HG03575 (cell line): Measurements from ENCODE around the gene IGF1.

Experiments used
- ATAC-seq: cut with Tn5 transposase; IDR thresholded peaks from one replicate; pipeline ENCODE4 v1.9.1; 2021; ENCODE audit not compliant: unreplicated experiment, insufficient number of reproducible peaks, low FRiP score; ENCODE audit errors: extremely low read depth

The IGF1 gene

DNA sequence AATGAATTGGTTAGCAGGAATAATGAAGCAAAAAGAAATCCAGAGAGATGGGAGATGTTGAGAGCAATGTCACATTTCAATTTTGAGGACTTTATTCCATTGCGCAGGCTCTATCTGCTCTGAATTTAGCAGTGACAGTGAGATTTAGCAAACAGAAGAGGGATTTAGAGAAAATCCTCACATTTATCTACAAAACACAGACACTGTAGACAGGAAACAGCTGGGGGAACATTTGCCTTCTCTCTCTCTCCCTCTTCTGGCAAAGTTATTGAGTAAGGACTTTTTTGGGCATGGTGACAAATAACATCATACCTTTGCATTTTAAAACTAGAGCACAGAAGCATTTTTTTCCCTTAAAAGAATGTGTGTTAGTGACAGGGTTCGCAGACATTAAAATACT lies at the start of gene IGF1:
Gene IGF1 (minus strand): TSS at position 158 of the 400 bp plus-strand sequence. CDS start 182 bp downstream, outside the sequence.
- no peak for ATAC-seq

GRCh38 chr12:102528111-102528510 lies 47.7 kb upstream of the IGF1 start:
- no peak for ATAC-seq

- no peak for ATAC-seq
Observed at GRCh38 chr12:102527171-102527720, 46.9 kb upstream of the IGF1 start.

GRCh38 chr12:102526656-102527055 lies 46.3 kb upstream of the IGF1 start:
- ATAC-seq, result no peak

GRCh38 chr12:102522768-102523167 lies 42.4 kb upstream of the IGF1 start:
- ATAC-seq, result no peak

- ATAC-seq, result no peak
Observed at GRCh38 chr12:102521662-102522277, 41.4 kb upstream of the IGF1 start.

DNA sequence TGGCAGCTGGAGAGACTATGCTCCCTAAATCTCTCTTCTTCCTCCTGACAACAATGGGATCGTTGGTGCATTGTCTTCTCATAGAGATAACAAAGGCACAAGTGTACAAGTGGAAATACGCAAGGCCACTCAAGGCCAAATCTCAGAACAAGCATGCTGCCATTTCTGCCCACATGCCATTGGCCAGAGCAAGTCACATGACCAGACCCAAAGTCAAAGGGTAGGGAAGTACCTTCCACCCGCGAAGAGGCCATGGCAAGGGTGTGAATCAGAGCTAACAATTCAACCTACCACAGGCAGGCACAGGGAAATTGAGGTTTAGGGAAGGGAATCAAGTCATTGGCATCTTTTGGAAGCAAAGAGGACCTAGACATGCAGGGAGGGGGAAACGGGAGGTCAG lies 38.5 kb upstream of the IGF1 start:
- ATAC-seq, result no peak

GRCh38 chr12:102514696-102515095 lies 34.3 kb upstream of the IGF1 start:
- no peak for ATAC-seq

DNA sequence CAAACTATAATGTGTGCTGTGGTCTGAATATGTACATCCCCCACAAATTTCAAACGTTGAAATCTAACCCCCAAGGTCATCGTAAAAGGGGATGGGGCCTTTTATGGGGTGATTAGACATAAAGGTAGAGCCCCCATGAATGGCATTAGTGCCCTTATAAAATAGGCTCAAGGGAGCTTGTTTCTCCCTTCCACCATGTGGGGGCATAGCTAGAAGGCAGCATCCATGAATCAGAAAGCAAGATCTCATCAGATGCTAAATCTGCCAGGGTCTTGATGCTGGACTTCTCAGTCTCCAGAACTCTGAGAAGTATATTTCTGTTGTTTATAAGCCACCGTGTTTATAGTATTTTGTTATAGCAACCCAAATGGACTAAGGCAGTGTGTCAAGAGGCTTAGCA lies 33.4 kb upstream of the IGF1 start:
- ATAC-seq, result no peak

DNA sequence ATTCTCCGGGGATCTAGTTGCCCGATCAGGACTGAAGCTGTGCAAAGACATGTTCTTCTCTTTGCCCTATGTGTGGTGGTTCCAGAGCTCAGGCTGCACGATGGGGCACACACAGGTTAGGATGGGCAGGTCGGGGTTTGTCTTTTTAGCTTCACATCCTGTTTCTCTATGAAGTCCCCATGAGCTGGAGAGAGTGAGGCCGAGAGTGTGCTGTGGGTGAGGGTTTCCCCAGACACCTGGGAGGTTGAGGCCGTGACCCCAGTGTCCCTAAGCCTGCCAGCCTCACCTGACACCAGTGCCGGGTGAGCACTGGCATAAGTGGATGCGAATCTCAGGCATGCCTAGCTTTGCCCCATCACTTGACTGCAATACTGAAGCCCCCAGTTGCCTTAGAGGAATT lies 32.9 kb upstream of the IGF1 start:
- ATAC-seq, result no peak

DNA sequence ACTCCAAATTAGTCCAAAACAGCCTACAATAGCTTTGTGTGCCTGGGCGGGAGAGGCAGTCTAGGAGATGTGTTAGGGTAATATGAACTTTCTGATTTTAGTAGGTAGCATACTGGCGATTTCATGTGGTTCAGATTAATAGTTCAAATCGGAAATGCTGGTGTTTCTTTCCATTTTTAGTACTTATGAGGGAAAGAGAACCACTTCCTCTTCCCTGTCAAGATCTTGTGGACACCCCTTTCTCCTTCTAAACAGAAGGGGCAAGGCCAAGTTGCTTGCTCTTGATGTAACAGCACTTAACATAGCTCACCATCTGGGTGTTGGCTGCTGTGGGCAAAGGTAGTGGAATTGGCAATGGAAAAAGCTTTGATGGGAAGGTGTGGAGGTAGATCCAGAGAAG lies 32.2 kb upstream of the IGF1 start:
- ATAC-seq, result no peak

GRCh38 chr12:102511575-102511974 lies 31.2 kb upstream of the IGF1 start:
- no peak for ATAC-seq

- no peak for ATAC-seq
Observed at GRCh38 chr12:102510463-102510862, 30.1 kb upstream of the IGF1 start.

GRCh38 chr12:102510031-102510430 lies 29.7 kb upstream of the IGF1 start:
- no peak for ATAC-seq

DNA sequence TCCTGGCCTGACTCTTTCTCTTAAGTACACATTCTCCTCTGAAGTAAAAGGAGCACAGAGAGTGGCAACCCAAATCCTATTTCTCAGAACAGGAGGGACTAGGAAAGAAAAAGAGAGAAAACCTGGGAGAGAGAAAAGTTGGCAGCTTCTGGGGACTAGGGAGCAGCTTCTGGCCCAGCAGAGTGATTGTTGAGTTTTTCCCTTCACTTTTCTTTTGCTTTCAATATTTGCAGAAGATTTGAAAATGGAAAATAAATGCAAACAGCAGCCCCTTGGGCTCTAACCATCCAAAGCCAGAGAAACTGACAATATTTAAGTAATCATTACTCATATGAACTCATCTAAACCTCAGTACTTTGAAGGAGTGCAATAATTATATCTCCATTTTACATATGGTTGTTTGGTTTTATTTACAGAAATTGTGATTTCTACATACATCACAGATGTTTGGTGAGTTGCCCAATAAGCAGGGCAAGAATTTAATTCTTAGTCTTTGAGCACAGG lies 28.8 kb upstream of the IGF1 start:
- no peak for ATAC-seq

- no peak for ATAC-seq
Observed at GRCh38 chr12:102508052-102508451, 27.7 kb upstream of the IGF1 start.

- no peak for ATAC-seq
Observed at GRCh38 chr12:102507301-102507700, 26.9 kb upstream of the IGF1 start.

DNA sequence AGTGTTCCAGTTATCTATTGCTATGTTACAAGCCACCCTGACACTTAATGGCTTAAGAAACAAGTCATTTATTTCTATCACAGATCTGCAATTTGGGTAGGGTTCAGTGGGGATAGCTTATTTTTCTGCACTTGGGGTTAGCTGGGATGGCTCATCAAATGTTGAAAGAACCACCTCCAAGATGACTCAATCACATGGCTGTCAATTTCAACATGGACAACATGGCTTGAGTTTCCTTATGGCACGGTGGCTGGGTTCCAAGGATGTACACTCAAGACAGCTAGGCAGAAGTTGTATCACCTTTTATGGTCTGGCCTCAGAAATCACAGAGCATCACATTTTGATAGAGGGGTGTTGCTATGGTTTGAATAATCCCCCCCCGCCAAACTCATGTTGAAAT lies 24.5 kb upstream of the IGF1 start:
- no peak for ATAC-seq

GRCh38 chr12:102504280-102504679 lies 23.9 kb upstream of the IGF1 start:
- ATAC-seq, result no peak

DNA sequence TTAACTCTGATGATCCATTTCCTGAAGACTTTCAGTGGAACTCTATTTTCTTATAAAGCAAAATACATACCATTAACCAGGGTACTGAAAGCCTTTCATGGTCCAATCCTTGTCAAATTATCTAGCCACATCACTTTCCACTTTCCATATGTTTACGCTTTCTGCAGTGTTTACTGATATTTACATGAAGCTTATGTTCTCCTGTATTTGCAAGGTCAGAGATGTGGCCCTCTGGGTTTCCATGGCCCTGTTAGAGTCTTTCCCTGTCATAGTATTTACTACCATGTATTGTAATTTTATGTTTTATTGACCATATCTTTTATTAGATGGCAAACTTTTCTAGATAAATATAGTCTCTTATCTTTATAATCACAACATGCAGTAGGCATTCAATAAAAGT lies 23.5 kb upstream of the IGF1 start:
- ATAC-seq, result no peak
